Posterior cingulate gyrus (tissue), 11 donors: ENCODE data around the gene SIN3A.
"Not testable (repeated sequence)": the region's sequence is repeated elsewhere in the genome, so short reads cannot be mapped to it uniquely, and the experiment has no call there.

ENCODE experiments used
- DNase-seq, 10 donors: peaks; one replicate each; pipeline versions ENCODE4 v3.0.0 to v3.0.0-alpha.2; 2020 to 2021; ENCODE audit warnings: mixed read lengths in 3 of 10
- intact Hi-C: fragments of 100-400 bp; cut with DNase I; formaldehyde crosslinking; loops from one replicate; pipeline ENCODE4 v1.15.1; 2023

The SIN3A gene

DNA sequence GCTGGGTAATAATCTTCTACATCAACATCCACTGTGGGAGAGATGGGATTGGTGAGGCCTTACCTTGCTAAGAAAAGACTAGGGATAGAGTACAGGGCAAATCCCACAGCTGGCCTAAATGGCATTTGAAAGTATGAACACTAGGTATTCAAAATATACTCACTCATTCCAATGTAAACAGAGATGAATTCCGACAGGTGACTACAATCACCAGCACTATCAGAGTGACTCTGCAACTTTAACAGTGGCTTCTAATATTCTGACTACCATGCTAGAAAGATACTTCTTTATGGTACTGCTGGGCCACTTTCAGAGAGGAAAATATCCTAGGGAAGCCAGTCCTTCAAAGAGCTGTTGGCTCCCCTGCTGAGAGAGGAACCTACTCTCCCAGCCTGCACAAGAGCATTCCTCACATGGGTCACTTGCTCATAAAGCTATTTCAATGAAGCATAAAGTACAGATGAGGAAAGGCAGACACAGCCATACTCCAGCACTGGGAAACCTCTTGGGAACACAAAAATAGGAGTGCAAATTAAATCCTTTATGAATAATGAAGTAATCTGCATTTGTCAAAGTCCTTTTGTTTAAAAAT lies 61.6 kb downstream of the SIN3A start:
- intact Hi-C loops, result no loop called here
- DNase-seq, result no peak

DNA sequence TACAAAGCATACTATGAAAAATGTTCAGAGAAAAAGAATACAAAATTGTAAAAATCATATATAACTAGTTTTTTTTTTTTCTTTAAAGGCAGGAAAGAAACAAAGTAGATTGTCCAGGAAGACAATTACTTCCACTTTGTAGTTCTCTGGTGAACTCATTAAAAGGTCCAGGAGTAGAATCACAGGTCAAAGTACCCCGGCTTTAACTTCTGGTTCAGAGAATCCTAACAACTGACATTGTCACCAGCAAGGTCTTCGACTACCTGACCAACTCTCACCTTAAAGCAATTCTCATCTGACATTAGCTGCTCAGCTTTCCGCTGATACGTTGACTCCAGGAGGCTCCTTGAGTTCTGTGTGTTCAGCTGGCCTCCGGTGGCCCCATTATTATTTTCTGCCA lies 67.5 kb downstream of the SIN3A start:
- DNase-seq, intact Hi-C loops: not testable (repeated sequence)

DNA sequence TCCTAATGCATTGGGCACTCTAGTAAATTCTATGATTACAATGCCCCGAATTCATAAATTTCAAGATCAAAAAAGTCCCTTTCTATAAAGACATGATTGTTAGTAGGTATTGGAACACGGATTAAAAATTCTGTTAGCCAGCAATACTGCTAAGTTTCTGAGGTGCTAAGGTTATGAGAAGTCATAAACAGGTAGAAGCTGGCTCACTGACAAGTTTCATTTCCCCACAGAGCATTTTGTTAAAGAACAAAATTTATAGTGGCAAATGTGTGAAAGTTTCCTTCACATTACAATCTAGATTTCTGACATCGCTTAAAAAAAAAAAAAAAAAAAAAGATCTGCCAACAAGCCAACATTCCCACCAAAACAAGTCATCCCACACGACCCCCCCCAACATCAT lies 70.7 kb downstream of the SIN3A start:
- intact Hi-C loops, result no loop called here
- no peak for DNase-seq

DNA sequence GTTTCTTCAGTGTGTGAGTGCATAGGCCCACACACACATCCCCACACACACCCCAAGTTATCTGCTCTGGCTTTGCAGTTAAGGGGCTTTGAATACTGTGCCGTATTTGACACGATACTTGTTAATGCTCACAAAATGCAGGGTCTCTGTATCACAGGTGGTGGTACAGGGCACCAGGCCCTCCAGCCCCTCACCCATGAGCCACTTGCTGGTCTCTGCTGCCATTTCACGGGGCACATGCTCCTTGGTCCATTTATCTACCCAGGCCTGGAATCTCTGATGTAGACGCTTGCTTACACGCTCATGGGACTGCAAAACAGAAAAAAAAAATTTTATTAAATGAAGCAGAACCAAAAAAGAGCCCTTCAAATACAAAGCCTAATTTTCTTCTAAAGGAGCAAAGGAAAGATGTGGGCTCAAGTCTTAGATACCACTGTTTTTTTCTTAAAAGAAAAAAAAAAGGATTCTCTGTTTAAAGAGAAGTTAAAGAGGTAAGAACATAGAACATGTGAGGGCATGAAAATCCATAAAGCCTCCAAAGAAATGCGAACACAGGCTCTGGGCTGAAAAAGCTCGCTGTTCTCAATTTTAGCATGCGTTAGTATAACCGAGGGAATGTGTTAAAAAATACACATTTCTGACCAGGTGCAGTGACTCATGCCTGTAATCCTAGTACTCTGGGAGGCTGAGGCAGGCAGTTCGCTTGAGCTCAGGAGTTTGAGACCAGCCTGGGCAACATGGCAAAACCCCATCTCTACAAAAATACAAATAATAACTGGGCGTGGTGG lies 79.4 kb downstream of the SIN3A start:
- DNase-seq, result no peak
- intact Hi-C loops, result no loop called here

DNA sequence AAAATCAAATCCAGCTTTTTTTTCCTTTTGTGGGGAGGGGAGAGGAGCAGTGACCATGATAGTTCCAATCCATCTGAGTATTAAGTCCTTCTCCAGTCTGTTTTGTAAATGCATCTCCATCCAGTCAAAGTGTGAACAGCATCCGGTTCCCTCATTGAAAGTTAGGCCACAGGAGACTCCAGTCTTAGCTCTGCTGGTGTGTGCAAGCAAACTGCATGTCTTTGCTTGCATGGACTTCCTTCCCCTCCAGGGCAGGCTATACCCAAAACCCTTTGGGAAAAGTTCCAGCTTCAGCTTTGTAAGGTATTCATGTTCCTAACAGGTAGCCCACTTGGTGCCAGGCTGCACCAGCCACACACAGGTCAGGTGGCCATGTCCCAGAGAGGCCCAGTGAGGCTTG lies 80.0 kb downstream of the SIN3A start:
- DNase-seq, result no peak
- intact Hi-C loops, result no loop called here

DNA sequence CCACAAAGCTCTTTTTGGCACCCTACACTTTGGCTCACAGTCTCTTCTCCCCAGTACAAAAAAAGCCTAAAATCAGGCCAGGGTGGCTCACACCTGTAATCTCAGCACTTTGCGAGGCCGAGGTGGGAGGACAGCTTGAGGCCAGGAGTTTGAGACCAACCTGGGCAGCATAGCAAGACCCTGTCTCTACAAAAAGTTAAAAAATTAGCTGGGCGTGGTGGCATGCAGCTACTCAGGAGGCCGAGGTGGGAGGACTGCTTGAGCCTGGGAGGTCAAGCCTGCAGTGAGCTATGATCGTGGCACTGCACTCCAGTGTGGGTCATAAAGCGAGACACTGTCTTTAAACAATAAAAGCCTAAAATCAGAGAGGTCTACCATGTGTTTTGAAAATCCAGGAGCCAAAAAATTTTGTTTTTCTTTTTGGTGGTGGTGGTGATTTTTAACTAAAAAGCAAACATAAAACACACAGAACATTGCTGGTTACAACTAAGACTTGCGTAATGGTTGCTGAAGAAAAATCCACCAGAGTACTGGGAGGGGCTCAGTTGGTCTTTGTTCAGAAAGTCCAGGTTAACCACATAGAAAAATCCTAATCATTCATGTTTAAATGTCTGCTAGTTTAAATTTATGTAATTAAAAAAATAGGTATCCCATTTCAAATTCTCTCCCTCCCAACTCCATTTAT lies 81.5 kb downstream of the SIN3A start:
- intact Hi-C loops, result loop anchor here (5.0 kb wide), 2 partner anchors 82 to 257 kb away; partner anchors contain the start of genes SIN3A and SNUPN
- no peak for DNase-seq

DNA sequence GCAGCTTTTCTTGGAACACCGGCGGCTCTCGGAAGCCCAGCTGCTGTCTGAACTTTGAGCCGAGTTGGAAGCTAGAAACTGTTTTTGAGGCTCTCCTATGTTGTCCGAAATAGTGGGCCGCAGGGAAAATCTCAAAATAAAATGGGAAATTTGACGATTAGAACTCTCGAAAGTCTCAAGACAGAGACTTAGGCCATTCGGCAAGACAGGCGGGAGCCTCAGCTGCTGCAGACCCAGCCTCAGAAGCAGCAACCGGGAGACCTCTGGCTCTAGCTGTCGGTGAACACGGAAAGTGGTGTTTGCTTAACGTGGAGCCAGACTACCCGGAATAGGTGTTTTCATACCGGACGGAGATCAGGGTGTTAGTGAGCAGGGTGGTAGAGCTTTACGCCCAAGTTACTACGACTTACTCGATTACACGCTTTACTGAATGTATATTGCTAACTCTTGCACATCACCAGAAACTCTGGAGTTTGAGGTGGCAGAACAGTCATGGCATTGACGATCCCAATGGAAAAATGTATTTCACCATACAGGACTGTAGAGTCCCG lies 82.7 kb downstream of the SIN3A start:
- intact Hi-C loops, result loop anchor here (5.0 kb wide), 2 partner anchors 84 to 259 kb away; partner anchors contain the start of genes SIN3A and SNUPN
- DNase-seq, result no peak

DNA sequence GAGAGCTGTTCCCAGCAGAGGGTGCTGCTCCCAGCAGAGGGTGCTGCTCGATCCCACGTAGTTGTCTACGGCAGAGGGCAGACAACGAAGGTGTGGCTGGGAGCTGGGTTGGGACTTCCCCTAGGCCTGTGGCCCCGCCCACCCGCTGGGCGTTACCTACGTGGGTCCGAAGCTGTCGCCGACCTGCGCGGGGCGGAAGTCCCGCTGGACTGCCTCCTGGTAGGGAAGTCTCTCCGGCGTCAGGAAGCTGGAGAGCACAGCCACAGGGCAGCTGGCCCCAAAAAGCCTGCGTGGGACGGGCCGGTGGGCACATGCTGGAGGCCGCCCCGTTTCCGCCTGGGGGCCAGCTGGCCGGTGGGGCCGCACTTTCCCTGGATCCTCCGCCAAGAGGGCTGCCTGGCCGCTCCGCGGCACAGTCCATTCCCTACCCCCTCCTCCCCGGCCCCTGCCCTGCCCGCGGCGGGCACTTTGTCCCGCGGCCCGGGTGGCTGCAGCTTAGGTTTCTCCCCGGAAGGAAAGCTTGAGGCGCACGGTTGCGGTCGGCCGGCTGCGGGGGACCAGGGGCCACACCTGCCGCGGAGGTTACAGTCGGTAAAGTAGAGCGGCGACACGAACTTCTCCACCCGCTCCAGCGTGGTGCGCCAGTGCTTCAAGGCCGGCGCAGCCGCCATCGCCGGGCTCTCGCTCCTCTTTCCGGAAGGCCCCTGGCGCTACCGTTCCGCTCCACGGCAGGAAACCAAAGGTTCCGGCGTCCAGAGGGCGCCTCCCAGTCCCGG lies 83.4 kb downstream of the SIN3A start, which contains the start of gene MAN2C1:
MAN2C1 (minus strand) TSS at position 695 of the 776 bp plus-strand sequence; CDS start at position 671, 24 bp downstream.
- intact Hi-C loops, result loop anchor here (5.0 kb wide), 2 partner anchors 84 to 259 kb away; partner anchors contain the start of genes SIN3A and SNUPN
- peak; percentile 80 to 99 (median 93) for DNase-seq

DNA sequence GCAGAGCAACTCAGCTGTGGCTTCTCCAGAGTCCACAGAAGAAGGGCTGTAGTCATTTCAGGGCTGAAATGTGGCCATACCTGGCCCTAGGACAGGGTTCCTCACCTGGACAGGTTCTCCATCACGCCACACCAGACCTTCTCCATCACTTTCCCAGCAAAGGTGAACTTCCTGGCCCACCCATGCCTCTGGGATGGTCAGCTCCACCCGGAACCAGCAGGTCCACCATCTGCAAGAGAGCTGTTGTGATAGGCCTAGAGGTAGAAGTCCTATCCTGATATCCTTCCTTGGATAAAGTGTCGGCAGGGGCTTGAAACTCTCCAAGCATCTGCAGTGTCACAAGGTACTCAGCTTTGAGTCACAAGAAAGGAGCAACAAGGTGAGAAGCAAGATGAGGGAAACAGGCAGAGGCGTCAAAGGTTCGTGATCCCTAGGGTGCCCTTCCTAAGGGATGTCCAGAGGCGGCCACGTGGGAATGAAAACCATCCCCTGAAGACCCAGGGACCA lies 84.0 kb downstream of the SIN3A start:
- intact Hi-C loops, result loop anchor here (5.0 kb wide), 2 partner anchors 85 to 260 kb away; partner anchors contain the start of genes SIN3A and SNUPN
- DNase-seq, result no peak

DNA sequence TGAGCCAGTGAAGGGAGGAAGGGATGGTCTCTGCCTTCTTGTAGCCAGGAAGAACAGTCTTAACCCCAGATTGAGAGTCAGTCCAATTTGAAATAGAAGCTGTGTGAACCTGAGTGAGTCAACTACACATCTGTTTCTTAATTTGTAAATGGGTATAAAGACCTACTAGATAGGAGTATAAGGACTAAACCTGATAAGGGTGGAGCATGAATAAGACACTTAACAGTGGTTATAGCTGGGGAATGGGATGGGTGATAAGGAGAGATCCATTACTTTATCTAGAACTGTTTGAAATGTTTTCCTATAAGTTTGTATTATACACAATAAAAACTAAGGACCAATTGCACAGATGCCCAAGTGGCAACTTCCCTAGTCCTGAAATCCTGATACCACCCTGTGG lies 84.5 kb downstream of the SIN3A start:
- intact Hi-C loops, result loop anchor here (5.0 kb wide), 2 partner anchors 85 to 260 kb away; partner anchors contain the start of genes SIN3A and SNUPN
- DNase-seq, result no peak

DNA sequence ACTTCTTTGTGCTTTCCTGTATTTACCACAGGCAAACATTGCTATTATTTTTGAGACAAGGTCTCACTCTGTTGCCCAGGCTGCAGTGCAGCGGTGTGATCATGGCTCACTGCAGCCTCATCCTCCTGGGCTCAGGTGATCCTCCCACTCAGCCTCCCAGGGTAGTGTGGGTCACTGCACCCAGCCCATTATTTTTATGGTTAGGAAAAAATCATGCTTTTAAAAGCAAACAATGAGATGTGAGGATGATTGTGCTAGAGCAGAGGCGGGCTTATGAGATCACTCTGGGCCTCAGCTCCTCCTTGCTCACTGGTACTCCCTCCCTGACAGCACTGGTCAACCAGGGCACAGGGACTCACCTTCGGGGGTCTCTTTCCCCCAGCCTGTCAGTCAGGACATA lies 85.3 kb downstream of the SIN3A start:
- no peak for DNase-seq
- intact Hi-C loops, result loop anchor here (5.0 kb wide), 2 partner anchors 86 to 261 kb away; partner anchors contain the start of genes SIN3A and SNUPN

DNA sequence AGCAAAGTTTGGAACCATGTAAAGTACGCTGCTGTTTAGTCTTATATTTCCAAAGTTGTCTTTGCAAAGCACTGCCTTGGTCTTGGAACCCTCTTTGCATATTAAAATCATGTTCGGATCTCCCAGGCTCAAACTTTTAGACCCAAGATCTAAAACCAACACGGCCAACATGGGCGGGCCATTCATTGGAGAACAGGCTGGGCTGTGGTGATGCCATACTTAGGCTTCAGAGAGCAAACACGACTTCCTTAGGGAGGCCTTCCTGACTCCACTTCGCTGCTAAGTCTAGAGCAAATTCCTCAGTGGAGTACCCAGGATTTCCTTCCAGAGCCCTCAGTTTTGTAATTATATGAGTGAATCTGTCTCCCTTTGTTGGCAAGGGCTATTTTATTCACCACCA lies 86.6 kb downstream of the SIN3A start:
- intact Hi-C loops, result loop anchor here (5.0 kb wide), 2 partner anchors 87 to 262 kb away; partner anchors contain the start of genes SIN3A and SNUPN
- DNase-seq, result peak in 1 of 10 donors; percentile 7

DNA sequence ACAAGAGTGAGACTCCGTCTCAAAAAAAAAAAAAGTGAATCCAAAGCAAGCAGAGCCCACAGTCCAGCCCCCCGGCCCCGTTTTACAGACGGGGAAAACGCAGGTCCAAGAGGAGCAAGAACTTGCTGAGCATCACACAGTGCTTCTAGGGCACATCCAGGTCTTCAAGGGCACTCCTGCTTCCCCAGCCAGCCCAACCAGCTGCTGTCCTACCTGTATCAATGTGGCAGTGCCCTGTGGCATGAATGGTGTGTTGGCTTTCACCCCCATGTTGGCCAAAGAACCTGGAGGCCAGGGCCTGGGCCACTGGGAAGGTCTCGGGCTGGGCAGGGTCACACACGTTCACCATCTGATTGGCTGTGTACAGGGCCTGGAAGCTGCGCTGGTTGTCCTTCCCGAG lies 87.7 kb downstream of the SIN3A start:
- DNase-seq, result peak in 2 of 10 donors; percentile 28 to 72
- intact Hi-C loops, result no loop called here

DNA sequence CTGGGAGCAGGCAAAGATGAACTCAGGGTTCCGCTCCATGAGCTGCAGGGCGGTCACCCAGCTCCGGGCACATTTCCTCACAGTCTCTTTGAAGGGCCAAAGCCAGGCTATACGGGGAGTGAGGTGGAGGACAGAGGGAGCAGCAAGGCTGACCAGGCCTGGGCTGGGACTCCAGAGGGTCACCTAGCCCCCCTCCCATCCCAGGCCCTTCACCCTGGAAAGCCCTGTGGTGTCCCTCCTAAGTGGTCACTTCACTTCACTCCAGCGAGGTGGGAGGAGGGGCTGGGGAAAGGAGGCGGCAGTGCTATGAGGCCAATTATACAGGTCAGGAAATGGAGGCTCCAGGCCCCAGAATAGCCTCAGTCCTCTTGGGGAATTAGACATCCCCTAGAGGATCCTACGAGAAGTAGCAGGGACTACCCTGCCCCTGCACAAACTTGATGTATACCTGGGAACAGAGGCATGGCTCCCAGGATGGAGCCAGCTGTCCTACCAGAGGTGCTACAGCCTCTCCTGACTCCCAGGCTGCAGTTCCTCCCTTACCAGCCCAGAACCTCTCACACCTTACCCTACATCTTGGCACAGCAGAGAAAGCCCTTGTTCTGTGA lies 88.7 kb downstream of the SIN3A start:
- intact Hi-C loops, result no loop called here

DNA sequence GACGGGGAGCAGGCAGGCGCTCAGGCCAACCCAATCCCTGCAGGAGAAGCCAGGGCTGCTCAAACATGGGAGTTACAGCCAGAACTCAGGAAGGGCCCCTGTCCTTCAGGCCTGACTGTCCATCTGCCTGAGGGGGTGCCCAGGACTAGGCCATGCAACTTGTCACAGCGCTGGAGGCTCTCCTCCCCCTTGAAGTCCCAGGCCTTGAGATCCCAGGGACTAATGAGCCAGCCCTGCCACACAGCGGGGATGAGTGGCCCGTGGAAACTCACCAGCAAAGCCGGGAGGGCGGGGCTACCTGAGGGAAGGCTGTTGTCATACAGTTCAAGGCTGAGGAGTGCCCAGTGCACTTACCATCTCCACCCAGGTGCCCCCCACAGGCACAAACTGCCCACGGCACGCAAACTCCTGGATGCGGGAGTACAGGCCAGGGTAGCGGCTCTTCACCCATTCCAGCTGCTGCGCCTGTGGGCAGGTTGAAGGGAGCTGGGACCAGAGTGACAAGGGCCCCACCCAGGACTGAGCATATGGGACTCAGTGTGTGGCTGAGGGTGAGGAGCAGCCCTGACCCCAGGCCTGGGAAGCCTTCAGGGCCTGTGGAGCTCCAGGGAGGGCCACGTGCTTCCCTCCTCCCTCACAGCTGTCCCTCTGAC lies 89.4 kb downstream of the SIN3A start:
- intact Hi-C loops, result no loop called here
- DNase-seq, result peak in 1 of 10 donors; percentile 52

More for the DNA sequence above, 88.7 kb downstream of the SIN3A start:
- DNase-seq, result peak in 1 of 10 donors; percentile 54

DNA sequence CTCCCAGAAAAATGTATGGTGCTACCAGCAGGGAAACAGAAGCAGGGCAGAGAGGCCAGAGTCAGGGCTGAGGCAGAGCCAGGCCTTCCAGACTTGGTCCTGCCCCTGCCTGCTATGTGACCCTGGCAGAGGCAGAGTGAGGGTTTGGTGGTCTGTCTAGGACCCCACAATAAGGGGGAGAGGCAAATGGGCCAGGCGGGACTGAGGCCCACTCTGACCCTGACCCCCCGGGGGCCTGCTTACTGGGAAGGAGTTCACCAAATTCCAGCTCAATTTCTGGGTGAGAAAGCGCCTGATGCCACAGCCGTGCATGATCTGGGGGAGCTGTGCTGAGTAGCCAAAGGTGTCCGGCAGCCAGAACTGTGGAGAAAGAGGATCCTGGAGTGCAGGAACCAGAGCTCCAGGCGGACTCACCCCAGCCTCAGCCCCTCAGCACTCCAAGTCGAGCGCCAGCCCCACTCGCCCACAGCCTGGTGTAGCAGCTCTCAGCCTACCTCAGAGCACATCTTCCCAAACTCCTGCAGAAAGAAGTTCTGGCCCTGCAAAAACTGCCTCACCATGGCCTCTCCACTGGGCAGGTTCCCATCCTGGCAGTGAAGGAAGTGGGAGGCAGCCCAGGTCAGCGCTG lies 90.0 kb downstream of the SIN3A start:
- intact Hi-C loops, result no loop called here
- peak in 1 of 10 donors; percentile 65 for DNase-seq

DNA sequence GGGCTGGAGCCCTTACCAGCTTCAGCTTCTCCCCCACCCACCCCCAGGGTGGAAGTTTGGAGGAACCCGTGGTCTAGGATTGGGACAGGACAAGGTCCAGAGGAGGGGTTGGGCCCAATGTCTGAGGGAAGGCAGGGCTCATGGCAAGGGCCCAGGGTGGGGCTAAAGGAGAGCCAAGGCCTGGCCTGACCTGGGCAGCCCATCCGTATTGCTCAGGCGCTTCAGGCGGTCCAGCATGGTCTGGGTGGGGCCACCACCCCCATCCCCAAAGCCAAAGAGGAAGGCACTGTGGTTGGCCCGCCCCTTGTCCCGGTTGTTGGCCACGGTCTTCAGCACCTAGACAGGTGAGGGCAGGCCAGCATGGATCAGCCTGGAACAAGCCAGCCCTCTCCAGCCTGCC lies 90.6 kb downstream of the SIN3A start:
- DNase-seq, result peak in 1 of 10 donors; percentile 81
- intact Hi-C loops, result no loop called here

DNA sequence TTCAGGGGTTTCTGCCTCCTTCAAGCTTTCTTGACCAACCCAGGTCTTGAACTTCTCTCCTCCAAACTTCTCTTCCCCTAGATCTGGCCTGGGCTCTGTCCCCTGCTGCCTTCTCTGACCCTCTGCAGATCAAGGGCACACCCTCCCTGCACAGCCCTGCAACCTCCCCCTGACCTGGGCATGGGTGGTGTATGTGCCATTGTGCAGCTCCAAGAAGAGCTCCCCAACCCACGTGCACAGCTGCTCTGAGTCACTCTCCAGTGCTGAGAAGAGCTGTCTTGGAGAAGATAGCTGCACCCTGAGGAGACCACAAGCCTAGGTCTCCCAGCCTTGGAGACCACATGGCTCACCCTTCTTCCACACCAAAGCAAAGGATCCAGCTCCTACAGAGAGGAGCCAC lies 91.1 kb downstream of the SIN3A start:
- intact Hi-C loops, result no loop called here
- DNase-seq, result peak in 2 of 10 donors; percentile 41 to 63
